Measurements from ENCODE around the gene ECPAS.
"Not testable (repeated sequence)": the region's sequence is repeated elsewhere in the genome, so short reads cannot be mapped to it uniquely, and the experiment has no call there.

ECPAS gene

GRCh38 chr9:111414406-111414805 lies 69.8 kb downstream of the ECPAS start:
- no peak for DNase-seq (ENCODE audit: low read depth in 2 of 2)

GRCh38 chr9:111413996-111414395 lies 70.2 kb downstream of the ECPAS start:
- DNase-seq (ENCODE audit: low read depth in 2 of 2), result no peak

DNA sequence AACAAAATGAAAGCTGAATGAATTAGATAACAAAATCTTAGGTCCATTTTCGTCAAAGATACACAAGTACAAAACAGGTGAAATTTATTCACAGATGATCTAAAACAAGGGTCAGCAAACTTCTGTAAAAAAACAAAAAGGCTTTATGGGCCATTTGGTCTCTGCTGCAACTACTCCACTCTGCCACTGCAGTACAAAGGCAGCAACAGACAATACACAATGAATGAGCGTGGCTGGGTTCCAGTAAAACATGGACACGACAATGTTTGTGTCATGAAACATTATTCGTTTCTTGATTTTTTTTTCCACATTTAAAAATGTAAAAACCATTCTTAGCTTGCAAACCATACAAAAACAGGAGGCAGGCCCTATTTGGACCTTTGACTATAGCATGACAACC lies 71.9 kb downstream of the ECPAS start:
- DNase-seq (ENCODE audit: low read depth in 2 of 2), result no peak

DNA sequence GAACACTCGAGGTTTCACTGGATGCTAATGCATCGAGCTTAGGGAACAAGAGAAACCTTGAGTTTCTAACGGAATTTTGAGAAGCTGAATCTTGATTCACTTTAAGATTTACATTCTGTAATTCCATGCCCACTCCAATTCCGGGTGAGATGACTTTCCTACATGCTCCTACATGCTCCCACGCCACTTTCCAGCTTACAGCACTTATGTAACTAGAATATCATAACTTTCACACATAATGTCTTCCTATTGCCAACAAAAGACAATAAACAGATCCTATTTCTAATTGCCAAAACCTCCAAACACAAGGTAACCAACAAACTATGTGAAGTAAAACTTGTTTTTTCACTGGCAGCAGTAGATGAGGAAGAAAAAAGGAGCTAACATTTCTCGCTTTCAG lies 72.9 kb downstream of the ECPAS start:
- DNase-seq (ENCODE audit: low read depth in 2 of 2), result no peak

DNA sequence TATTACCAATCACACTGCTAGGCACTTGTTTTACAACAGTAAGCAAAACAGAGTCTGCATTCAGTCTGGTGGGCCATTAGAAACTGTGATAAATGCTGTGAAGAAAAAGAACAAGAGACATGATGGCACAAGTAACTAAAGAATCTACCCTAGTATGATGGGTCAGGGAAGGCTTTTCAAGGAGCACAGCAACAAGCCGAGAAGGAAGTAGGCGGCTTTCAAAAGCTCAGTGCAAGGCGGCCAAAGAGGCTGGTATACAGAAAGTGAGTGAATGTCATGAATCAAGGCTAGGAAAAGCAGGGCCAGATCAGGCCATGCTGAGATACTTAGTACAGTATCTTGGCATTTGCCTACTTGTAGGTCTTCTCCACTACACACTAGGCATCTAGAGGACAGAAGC lies 76.4 kb downstream of the ECPAS start:
- no peak for DNase-seq (ENCODE audit: low read depth in 2 of 2)

GRCh38 chr9:111405701-111406100 lies 78.5 kb downstream of the ECPAS start:
- DNase-seq (ENCODE audit: low read depth in 2 of 2), result no peak

- DNase-seq (ENCODE audit: low read depth in 2 of 2), result not testable (repeated sequence)
Measured at GRCh38 chr9:111401486-111401885, 82.7 kb downstream of the ECPAS start.

GRCh38 chr9:111400564-111400898 lies 83.7 kb downstream of the ECPAS start:
- DNase-seq (ENCODE audit: low read depth in 2 of 2), result no peak

DNA sequence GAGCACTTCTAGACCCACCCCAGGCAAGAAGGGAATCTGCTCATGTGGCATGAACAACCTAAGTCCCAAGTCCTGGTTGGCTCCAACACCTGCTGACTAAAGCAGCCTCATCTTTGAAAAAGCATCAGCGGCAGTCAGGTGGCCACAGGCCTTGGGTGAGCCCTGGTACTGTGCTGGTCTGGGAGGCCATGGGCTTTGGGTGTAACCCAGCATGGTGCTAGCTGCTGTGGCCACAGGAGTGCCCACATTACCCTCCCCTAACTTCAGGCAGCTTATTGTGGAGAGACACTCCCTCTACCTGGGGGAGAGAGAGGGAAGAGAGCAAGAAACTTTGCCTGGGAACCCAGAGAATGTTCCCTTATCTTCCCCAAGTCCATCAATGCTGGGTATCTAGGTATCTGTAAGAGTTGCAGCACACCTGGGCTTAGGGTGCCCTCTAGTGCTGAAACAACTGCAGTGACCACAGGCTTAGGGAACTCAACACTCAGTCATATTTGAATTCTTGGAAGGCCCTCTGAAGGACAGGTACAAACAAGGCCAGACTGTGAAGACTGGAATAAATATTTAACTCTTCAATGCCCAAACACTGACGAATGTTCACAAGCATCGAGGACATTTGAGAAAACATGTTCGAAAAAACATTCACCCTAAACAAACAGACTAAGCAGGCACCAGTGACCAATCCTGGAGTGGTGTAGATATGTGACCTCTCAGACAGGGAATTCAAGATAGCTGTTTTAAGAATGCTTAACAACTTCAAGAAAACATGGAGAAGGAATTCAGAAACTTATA lies 84.2 kb downstream of the ECPAS start:
- no peak for DNase-seq (ENCODE audit: low read depth in 2 of 2)

DNA sequence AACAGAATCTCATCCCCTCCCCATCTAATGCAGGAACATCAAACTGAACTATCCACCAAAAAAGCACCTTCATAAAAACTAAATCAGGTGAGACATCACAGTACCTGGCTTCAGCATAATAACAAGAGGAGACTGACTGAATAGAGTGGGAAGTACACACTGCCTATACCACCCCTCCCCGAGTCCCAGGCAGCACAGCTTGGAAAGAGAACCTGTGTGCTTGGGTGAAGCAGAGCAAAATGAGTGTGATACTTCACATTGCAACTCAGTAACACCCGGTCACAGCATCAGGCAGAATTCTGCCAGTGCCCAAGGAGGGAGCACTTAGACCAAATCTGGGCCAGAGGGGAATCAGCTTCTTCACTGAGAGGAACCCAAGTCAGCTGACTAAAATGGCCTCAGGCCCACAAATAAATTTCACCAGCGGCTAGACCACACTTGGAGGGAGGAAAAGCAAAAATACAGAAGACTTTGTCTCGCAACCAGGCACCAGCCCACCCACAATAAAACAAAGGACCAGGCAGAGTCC lies 84.9 kb downstream of the ECPAS start:
- no peak for DNase-seq (ENCODE audit: low read depth in 2 of 2)

DNA sequence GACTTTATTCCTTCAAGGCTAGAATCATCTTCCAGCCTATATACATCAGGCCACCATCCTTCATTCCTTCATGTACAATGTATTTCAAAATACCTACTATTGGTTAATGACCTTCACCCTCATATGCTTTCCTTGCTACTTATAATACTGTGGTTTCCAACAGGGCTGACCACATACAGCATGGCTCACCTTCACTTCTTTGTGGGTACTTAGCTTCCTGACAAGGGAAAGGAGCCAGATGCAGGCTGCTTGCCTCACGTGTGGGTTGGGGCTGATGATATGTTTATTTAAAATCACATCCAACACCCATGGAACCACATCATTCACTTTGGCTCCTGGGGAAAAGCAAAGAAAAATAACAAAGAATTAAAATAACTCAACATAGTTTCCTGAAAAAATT lies 90.2 kb downstream of the ECPAS start:
- no peak for DNase-seq (ENCODE audit: low read depth in 2 of 2)

DNA sequence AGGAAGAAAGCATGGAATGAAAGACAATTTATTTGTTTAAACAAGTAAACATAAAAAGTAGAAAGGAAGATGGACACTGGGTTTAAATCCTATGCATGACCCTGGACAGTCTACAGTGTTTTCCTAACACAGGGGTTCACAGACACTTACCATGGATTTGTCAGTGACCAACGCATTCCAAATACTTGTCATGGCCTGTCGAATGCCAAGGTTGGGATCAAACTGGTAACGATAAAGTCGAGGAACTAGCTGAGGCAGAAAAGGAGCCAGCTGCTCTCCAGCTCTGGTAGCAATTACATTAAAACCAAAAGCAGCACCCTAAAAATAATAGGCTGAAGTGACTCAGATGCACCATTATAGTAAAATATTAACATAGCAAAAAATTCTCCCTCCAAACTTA lies 94.8 kb downstream of the ECPAS start:
- no peak for DNase-seq (ENCODE audit: low read depth in 2 of 2)

- no peak for DNase-seq (ENCODE audit: low read depth in 2 of 2)
Measured at GRCh38 chr9:111386386-111386785, 97.8 kb downstream of the ECPAS start.

GRCh38 chr9:111381006-111381405 lies 103.2 kb downstream of the ECPAS start:
- no peak for DNase-seq (ENCODE audit: low read depth in 2 of 2)

- no peak for DNase-seq (ENCODE audit: low read depth in 2 of 2)
Measured at GRCh38 chr9:111375817-111376564, 108.2 kb downstream of the ECPAS start.

DNA sequence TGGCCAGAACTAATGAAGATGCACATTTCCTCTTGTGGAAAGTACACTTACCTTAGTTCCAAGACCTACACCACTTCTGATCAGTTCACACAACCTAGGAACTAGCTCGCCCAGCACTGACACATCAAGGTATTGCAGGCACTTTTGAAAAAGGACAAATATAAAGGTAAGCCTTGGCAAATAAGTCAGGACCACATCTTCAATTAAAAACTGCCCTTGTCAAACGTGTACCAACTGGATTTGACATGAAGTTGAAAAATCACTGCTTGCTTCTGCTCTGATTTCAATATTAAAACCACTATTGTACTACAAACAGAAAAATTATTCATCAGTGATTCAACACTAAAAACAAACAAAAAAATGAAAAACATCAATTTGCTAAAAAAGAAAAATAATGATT lies 109.1 kb downstream of the ECPAS start:
- DNase-seq (ENCODE audit: low read depth in 2 of 2), result no peak

GRCh38 chr9:111372297-111372696 lies 111.9 kb downstream of the ECPAS start:
- DNase-seq (ENCODE audit: low read depth in 2 of 2), result no peak

- no peak for DNase-seq (ENCODE audit: low read depth in 2 of 2)
Measured at GRCh38 chr9:111366978-111367377, 117.2 kb downstream of the ECPAS start.

GRCh38 chr9:111362526-111362925 lies 121.7 kb downstream of the ECPAS start:
- no peak for DNase-seq (ENCODE audit: low read depth in 2 of 2)

DNA sequence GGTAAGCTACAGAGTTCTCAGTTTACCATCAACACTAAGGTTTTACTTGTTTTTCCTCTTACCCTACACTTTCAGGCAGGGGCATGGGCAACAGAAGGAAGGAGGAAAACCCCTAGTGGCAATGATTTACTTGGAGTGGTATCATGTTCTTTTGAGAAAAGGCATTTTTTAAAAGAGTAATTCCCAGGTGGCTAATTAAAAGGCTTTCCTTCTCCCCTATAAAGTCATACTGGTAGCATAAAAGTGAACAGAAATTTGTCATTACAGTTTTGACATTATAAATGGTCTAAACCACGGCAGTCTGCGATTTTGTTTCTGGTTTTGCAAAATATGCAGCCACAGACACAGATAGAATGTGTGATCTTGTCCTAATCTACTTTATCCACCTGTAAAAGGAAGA lies 123.3 kb downstream of the ECPAS start:
- no peak for DNase-seq (ENCODE audit: low read depth in 2 of 2)

DNA sequence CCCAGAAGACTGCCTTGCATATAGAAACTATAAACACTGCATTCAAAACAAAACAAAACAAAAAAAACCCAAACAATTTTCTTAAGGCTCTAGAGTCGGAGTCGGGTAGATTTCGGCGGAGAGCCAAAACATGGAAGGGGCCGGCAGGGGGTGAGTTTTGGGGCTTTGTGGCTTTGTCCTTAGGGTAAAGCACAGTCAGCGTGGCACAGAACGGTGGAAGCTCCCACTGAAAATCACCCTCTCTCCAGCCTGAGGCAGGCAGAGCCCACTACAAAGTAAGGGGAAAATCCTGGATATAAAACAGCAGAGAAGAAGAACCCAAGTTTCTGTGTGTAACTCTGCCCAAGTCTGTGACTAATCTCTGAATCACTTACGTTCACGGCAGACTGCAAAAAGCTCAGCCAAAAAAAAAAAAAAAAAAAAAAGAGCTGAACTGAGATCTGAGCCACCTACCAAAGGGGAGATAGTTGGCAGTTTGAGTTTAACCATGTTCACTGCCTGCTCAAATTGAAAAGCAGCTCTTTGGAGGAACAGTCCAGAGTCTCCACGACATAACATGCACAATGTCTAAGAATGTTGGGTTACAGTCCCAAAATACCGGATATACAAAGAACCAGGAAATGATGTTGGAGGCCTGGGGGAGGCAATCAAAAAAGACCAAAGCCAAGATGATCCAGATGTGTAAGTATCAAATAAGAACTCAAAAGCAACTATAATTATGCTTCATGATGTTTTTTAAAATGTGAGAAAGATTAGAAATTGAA lies 127.5 kb downstream of the ECPAS start:
- no peak for DNase-seq (ENCODE audit: low read depth in 2 of 2)

DNA sequence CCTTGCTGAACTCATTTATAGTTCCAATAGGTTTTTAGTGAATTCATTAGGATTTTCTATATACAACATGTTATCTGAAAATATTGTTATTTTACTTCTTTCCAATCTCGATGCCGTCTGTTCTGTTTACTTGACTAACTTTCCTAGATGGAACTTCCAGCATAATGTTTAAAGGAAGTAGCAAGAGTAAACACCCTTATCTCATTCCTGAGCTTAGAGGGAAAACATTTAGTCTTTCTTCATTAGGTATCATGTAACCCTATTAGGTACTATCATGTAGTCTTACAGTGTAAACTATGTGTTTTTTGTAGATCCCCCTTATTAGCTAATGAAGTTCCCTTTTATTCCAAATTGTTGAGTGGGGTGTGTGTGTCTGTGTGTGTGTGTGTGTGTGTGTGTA lies 131.6 kb downstream of the ECPAS start:
- DNase-seq (ENCODE audit: low read depth in 2 of 2), result no peak
